ENCODE measurements around the gene RBM19.

DNA sequence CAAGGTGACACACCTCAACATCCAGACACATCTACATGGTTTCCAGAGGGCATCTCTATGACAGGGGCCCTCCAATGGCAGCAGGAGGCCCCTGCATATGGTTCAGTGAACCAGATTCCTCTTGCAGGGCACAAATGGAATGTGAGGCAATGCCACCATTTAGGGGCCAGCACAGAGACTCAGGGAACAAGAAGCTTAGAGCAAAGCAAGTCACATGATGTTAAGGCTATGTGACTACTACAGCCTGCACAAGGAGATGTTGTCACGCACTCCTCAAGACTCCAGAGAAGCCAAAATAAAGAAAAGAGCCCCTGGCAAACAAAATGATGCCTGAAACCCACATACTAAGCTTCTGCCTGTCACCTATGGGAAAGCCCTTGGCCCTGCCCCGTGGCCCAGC, 95.2 kb downstream of the RBM19 start:
- TF ChIP-seq, protein P1, sequence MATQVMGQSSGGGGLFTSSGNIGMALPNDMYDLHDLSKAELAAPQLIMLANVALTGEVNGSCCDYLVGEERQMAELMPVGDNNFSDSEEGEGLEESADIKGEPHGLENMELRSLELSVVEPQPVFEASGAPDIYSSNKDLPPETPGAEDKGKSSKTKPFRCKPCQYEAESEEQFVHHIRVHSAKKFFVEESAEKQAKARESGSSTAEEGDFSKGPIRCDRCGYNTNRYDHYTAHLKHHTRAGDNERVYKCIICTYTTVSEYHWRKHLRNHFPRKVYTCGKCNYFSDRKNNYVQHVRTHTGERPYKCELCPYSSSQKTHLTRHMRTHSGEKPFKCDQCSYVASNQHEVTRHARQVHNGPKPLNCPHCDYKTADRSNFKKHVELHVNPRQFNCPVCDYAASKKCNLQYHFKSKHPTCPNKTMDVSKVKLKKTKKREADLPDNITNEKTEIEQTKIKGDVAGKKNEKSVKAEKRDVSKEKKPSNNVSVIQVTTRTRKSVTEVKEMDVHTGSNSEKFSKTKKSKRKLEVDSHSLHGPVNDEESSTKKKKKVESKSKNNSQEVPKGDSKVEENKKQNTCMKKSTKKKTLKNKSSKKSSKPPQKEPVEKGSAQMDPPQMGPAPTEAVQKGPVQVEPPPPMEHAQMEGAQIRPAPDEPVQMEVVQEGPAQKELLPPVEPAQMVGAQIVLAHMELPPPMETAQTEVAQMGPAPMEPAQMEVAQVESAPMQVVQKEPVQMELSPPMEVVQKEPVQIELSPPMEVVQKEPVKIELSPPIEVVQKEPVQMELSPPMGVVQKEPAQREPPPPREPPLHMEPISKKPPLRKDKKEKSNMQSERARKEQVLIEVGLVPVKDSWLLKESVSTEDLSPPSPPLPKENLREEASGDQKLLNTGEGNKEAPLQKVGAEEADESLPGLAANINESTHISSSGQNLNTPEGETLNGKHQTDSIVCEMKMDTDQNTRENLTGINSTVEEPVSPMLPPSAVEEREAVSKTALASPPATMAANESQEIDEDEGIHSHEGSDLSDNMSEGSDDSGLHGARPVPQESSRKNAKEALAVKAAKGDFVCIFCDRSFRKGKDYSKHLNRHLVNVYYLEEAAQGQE (IDR thresholded peaks at IDR 0.05; ENCODE audit: insufficient read depth in 1 of 2, low read depth in 2 of 2, low read length in 2 of 2), result no peak
- TF ChIP-seq POLR2AphosphoS5 (IDR thresholded peaks at IDR 0.05; ENCODE audit: low read depth, low read length) (no peak), FOXP2 (optimal IDR thresholded peaks at IDR 0.05; ENCODE audit: borderline replicate concordance, extremely low read depth, extremely low read length, insufficient read depth) (no peak), SIN3A (IDR thresholded peaks at IDR 0.05; ENCODE audit: borderline replicate concordance, insufficient read depth, low read length) (no peak), TAF1 (IDR thresholded peaks at IDR 0.05; ENCODE audit: borderline replicate concordance, insufficient read depth, low read length) (no peak)

Measured in PFSK-1 (cell line).